HPDE6-E6E7 (cell line): Measurements from ENCODE around the gene SBF1.
"Not testable (repeated sequence)": the region's sequence is repeated elsewhere in the genome, so short reads cannot be mapped to it uniquely, and the experiment has no call there.

Experiments used
- DNase-seq: peaks from one replicate; pipeline ENCODE4 v3.0.0; 2011; ENCODE audit warnings: missing footprints; ENCODE audit errors: extremely low spot score

Gene SBF1

GRCh38 chr22:50444663-50445062, 30.2 kb downstream of the SBF1 start:
- no peak for DNase-seq

- DNase-seq = no peak
These were observed 30.8 kb downstream of the SBF1 start for GRCh38 chr22:50443801-50444625.

GRCh38 chr22:50443197-50443596, 31.6 kb downstream of the SBF1 start:
- no peak for DNase-seq

- no peak for DNase-seq
These were observed 33.3 kb downstream of the SBF1 start for GRCh38 chr22:50441428-50441993.

- no peak for DNase-seq
These were observed 34.1 kb downstream of the SBF1 start for GRCh38 chr22:50440544-50441249.

- DNase-seq = no peak
These were observed 34.9 kb downstream of the SBF1 start for GRCh38 chr22:50439871-50440331.

- DNase-seq = no peak
These were observed 35.4 kb downstream of the SBF1 start for GRCh38 chr22:50439314-50439870.

- no peak for DNase-seq
These were observed 36.2 kb downstream of the SBF1 start for GRCh38 chr22:50438305-50439275.

GRCh38 chr22:50437511-50438304, 37.1 kb downstream of the SBF1 start:
- DNase-seq = no peak

GRCh38 chr22:50436841-50437341, 37.9 kb downstream of the SBF1 start:
- no peak for DNase-seq

GRCh38 chr22:50436015-50436830, 38.6 kb downstream of the SBF1 start:
- no peak for DNase-seq

- DNase-seq = no peak
These were observed 39.4 kb downstream of the SBF1 start for GRCh38 chr22:50435291-50436014.

- DNase-seq = no peak
These were observed 40.0 kb downstream of the SBF1 start for GRCh38 chr22:50434849-50435248.

- DNase-seq = not testable (repeated sequence)
These were observed 41.8 kb downstream of the SBF1 start for GRCh38 chr22:50432877-50433510.

GRCh38 chr22:50432131-50432876, 42.5 kb downstream of the SBF1 start:
- no peak for DNase-seq

- DNase-seq = no peak
These were observed 49.5 kb downstream of the SBF1 start for GRCh38 chr22:50425179-50425916.

GRCh38 chr22:50423956-50424355, 50.9 kb downstream of the SBF1 start:
- DNase-seq = no peak
